Tibial artery (tissue), 4 donors: ENCODE measurements around the gene POU4F1.
A peak's percentile ranks its signal among the peaks of the same experiment; 100 is the strongest.

Experiments used
- DNase-seq, 2 donors: peaks; one replicate each; pipeline ENCODE4 v3.0.0-alpha.2; 2019
- H3K27ac ChIP-seq, 2 donors: fragments of 200-600 bp; sonication (generic) in 1 of 2; 1 replicate in 1 of 2; 2 replicates in 1 of 2; pipeline ENCODE4 v1.5.1; 2018 to 2019; ENCODE audit warnings: mild to moderate bottlenecking in 1 of 2
- H3K27me3 ChIP-seq, 2 donors: fragments of 200-600 bp; sonication (generic) in 1 of 2; one replicate each; pipeline versions ENCODE4 v1.5.1 to v1.6.0; 2016 to 2019
- H3K36me3 ChIP-seq, 3 donors: fragments of 200-600 bp; sonication (generic) in 2 of 3; one replicate each; pipeline ENCODE4 v1.5.1; 2016 to 2019; ENCODE audit warnings: mild to moderate bottlenecking in 2 of 3
- H3K4me1 ChIP-seq, 4 donors: fragments of 200-600 bp; sonication (generic) in 2 of 4; 1 replicate in 3 of 4; 2 replicates in 1 of 4; pipeline ENCODE4 v1.5.1; 2016 to 2019
- H3K4me3 ChIP-seq, 2 donors: fragments of 200-600 bp; sonication (generic) in 1 of 2; 1 replicate in 1 of 2; 2 replicates in 1 of 2; pipeline ENCODE4 v1.5.1; 2018 to 2019; ENCODE audit warnings: mild to moderate bottlenecking in 2 of 2
- H3K9me3 ChIP-seq, 3 donors: fragments of 200-600 bp; sonication (generic) in 1 of 3; one replicate each; pipeline ENCODE4 v1.5.1; 2016 to 2019
- intact Hi-C: fragments of 100-400 bp; cut with DNase I; formaldehyde crosslinking; loops from one replicate; pipeline ENCODE4 v1.15.0; 2023; ENCODE audit warnings: low total_unique reads
- TF ChIP-seq, protein P1 (sequence below), 2 experiments: fragments of 200-600 bp in 1 of 2; fragments of 450-650 bp in 1 of 2; IDR thresholded peaks; one replicate each; pipeline ENCODE4 v1.5.1; 2017 to 2019; ENCODE audit warnings: antibody characterized with exemption in 2 of 2, mild to moderate bottlenecking in 1 of 2, moderate library complexity in 1 of 2

The POU4F1 gene

DNA sequence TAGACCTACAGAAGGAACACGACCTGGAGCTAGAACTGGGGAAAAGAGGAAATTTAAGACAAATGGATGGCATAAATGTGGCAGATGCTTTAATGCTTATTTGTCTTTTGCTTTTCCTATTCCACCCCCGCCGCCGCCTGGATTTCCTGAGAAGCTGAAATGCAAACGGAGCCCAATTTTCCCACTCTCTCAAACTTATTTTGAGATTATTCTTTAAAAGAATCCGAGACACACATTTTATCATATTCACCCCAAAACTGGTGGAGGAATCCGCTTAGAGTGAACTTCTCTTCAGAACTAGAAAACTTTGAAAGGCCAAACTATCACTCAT is 5.8 kb downstream of the POU4F1 start:
- Histone ChIP-seq H3K27ac (no peak overlapping the region), H3K9me3 (no peaks in the 10 kb centered on the region), H3K36me3 (no peaks in the 10 kb centered on the region), H3K27me3 (peaks cover 15 to 96% of the 10 kb centered on the region in 2 donors), H3K4me3 (no peak overlapping the region), H3K4me1 (peaks cover 0 to 23% (median 20%) of the 10 kb centered on the region in 4 donors)
- TF ChIP-seq, protein P1, sequence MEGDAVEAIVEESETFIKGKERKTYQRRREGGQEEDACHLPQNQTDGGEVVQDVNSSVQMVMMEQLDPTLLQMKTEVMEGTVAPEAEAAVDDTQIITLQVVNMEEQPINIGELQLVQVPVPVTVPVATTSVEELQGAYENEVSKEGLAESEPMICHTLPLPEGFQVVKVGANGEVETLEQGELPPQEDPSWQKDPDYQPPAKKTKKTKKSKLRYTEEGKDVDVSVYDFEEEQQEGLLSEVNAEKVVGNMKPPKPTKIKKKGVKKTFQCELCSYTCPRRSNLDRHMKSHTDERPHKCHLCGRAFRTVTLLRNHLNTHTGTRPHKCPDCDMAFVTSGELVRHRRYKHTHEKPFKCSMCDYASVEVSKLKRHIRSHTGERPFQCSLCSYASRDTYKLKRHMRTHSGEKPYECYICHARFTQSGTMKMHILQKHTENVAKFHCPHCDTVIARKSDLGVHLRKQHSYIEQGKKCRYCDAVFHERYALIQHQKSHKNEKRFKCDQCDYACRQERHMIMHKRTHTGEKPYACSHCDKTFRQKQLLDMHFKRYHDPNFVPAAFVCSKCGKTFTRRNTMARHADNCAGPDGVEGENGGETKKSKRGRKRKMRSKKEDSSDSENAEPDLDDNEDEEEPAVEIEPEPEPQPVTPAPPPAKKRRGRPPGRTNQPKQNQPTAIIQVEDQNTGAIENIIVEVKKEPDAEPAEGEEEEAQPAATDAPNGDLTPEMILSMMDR (IDR thresholded peaks at IDR 0.05), result no peak
- no peak for DNase-seq
- intact Hi-C loops, result no loop called here

DNA sequence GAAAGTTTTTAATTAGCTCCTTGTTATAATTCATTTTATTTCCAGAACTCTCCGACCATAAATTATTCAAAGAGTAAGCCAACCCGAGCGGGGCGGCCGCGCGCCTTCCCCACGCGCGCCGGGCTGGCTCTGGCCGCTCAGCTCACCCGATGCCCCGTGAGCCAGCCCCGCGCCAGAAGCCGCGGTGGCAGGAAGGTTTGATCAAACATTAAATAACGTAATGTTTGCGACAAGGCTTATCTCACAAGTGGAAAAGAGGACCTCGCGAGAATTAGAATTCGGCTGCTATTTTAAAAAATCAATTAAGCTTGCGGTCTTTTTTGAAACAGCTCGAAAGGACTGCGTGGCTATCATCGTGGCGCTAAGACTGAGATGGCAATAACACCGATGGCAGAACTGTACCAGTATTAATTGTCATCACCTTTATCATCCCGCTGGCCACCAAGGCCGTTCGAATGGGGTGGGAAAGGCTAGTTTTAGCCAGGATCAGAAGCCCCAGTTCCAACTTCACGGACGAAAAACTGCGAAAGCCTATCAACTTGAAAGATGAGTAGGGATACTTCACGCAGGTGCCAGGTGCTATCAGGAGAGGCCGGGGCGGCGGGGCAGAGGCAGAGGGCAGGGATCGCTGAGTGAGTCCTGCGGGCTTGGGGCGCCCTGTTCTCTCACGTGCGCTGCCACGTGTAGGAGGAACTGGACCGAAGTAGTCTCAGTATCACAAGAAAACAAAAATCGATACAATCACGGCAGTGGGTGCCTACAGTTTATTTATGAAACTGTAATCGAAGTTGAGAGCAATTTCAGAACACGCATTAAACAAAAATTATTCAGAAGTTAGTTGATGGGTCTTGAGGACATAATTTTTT is 6.4 kb downstream of the POU4F1 start:
- no peaks in the 10 kb centered on the region for H3K9me3 ChIP-seq
- intact Hi-C loops, result no loop called here
- no peak overlapping the region for H3K27ac ChIP-seq
- H3K27me3 ChIP-seq, result peaks cover 15 to 98% of the 10 kb centered on the region in 2 donors
- H3K36me3 ChIP-seq, result no peaks in the 10 kb centered on the region
- no peak overlapping the region for H3K4me3 ChIP-seq
- TF ChIP-seq, protein P1 (IDR thresholded peaks at IDR 0.05), result no peak
- no peak for DNase-seq
- peaks cover 0 to 19% (median 17%) of the 10 kb centered on the region in 4 donors for H3K4me1 ChIP-seq

DNA sequence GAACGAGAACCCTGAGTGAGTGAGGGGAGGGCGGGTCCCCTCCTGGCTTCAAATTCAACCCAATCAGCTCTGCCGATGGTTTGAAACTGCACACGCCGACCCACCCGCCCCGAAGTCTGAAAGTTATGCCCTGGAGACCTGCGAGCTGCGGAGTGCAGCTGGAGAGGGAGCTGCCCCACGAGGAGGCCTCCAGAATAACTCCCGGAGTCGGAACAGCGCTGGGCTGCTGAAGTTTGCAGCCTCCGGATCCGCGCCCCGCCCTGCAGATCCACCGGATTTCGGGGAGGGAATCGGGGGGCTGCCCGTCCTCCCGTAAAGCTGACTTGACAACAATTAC is 7.0 kb downstream of the POU4F1 start:
- H3K36me3 ChIP-seq, result no peaks in the 10 kb centered on the region
- intact Hi-C loops, result no loop called here
- peaks cover 0 to 15% (median 13%) of the 10 kb centered on the region in 4 donors for H3K4me1 ChIP-seq
- peak overlapping the region in 1 of 2 donors; percentile 12 for H3K4me3 ChIP-seq
- H3K27ac ChIP-seq, result no peak overlapping the region
- H3K9me3 ChIP-seq, result no peaks in the 10 kb centered on the region
- H3K27me3 ChIP-seq, result peaks cover 15 to 100% of the 10 kb centered on the region in 2 donors
- TF ChIP-seq, protein P1 (IDR thresholded peaks at IDR 0.05), result no peak
- DNase-seq, result no peak

- Histone ChIP-seq H3K27ac (no peak overlapping the region), H3K27me3 (peaks cover 12 to 100% of the 10 kb centered on the region in 2 donors), H3K4me3 (peak overlapping the region in 1 of 2 donors; percentile 12), H3K4me1 (peaks cover 0 to 12% (median 10%) of the 10 kb centered on the region in 4 donors), H3K36me3 (no peaks in the 10 kb centered on the region), H3K9me3 (no peaks in the 10 kb centered on the region)
- DNase-seq, result no peak
- intact Hi-C loops, result no loop called here
- TF ChIP-seq, protein P1 (IDR thresholded peaks at IDR 0.05), result no peak
Observed at GRCh38 chr13:78595495-78596398, 7.6 kb downstream of the POU4F1 start.

DNA sequence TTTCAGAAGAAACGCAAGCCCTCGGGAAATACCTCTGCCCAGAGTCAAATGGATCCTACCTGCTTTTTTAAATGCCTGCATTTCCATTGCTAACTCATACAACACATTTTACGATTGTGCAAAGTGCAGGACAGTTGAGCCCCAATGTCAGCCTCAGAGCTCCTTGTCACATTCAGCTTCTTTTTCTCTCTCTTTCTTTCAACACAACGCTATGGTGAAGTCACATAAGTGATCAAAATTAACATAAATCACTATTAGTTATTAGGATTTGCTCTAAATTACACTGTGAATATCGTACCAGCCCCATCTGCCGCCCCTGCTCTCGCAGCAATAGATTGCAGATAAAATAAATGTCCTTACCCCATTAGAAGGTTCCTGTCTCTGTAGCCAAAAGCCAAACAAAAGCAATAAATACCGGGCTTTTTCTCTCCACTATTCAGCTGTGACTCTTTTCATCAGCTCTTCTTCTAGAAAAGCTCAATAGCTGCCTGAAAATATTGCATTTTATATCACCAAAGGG is 8.8 kb downstream of the POU4F1 start:
- Histone ChIP-seq H3K9me3 (no peaks in the 10 kb centered on the region), H3K36me3 (no peaks in the 10 kb centered on the region), H3K4me1 (peaks cover 0 to 12% (median 10%) of the 10 kb centered on the region in 4 donors), H3K27me3 (peaks cover 12 to 99% of the 10 kb centered on the region in 2 donors), H3K4me3 (no peak overlapping the region), H3K27ac (no peak overlapping the region)
- no peak for DNase-seq
- intact Hi-C loops, result no loop called here
- TF ChIP-seq, protein P1 (IDR thresholded peaks at IDR 0.05), result no peak
